C1 segment of cervical spinal cord (tissue), 14 donors: ENCODE measurements around the gene DELE1.

Experiments used
- DNase-seq, 14 donors: peaks; one replicate each; lab custom pipeline; 2025; lab: John Stamatoyannopoulos, UW

Gene DELE1

GRCh38 chr5:141923448-141924313, at the start of gene DELE1:
Gene DELE1 (plus strand): TSS chr5:141923871. CDS start chr5:141923942, 71 bp downstream.
- peak; percentile 90 to 98 (median 96) for DNase-seq

- no peak for DNase-seq
Measured at GRCh38 chr5:141873933-141874261, 49.8 kb upstream of the DELE1 start.

- DNase-seq = no peak
Measured at GRCh38 chr5:141874262-141874964, 49.3 kb upstream of the DELE1 start.

GRCh38 chr5:141875022-141875740, 48.5 kb upstream of the DELE1 start:
- DNase-seq = no peak

- DNase-seq = peak in 4 of 14 donors; percentile 31 to 64 (median 56)
Measured at GRCh38 chr5:141875795-141876627, 47.7 kb upstream of the DELE1 start.

- peak in 4 of 14 donors; percentile 24 to 49 (median 44) for DNase-seq
Measured at GRCh38 chr5:141876628-141877355, 46.9 kb upstream of the DELE1 start.

GRCh38 chr5:141877356-141878185, 46.1 kb upstream of the DELE1 start:
- peak in 5 of 14 donors; percentile 44 to 68 (median 57) for DNase-seq

GRCh38 chr5:141878186-141878710, 45.4 kb upstream of the DELE1 start, which contains the start of gene PCDH1:
Gene PCDH1 (minus strand): TSS chr5:141878410. CDS start chr5:141878262, 148 bp downstream.
- peak in 9 of 14 donors; percentile 68 to 86 (median 81) for DNase-seq

- peak in 13 of 14 donors; percentile 50 to 96 (median 89) for DNase-seq
Measured at GRCh38 chr5:141878711-141879425, 44.8 kb upstream of the DELE1 start.

- DNase-seq = no peak
Measured at GRCh38 chr5:141879426-141879759, 44.3 kb upstream of the DELE1 start.

- DNase-seq = peak in 11 of 14 donors; percentile 26 to 75 (median 60)
Measured at GRCh38 chr5:141879941-141880738, 43.5 kb upstream of the DELE1 start.

- DNase-seq = peak in 1 of 14 donors; percentile 84
Measured at GRCh38 chr5:141880961-141881801, 42.5 kb upstream of the DELE1 start.

GRCh38 chr5:141881886-141882285, 41.8 kb upstream of the DELE1 start:
- DNase-seq = peak in 1 of 14 donors; percentile 60

- peak in 5 of 14 donors; percentile 31 to 96 (median 50) for DNase-seq
Measured at GRCh38 chr5:141882594-141883183, 41.0 kb upstream of the DELE1 start.

- peak in 9 of 14 donors; percentile 33 to 82 (median 65) for DNase-seq
Measured at GRCh38 chr5:141883184-141883891, 40.3 kb upstream of the DELE1 start.
